ENCODE measurements around the gene TMEM163.

The TMEM163 gene

DNA sequence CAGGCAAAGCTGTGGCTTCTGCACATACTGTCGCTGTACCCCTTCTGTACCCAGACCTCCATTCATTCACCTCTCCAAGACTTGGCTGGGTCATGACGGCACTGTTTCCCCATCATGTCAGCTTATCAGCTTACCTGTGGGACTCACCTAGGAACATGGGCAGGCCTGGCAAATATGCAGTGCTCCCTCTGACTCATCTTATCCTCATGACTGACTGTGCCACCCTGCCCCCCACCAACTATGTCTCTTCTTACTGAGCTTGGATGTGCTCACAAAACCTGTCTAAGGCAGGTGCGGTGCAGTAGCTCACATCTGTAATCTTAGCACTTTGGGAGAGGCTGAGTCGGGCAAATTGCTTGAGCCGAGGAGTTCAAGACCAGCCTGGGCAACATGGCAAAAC is 312.5 kb downstream of the TMEM163 start:
- Mint-ChIP-seq H3K27me3 (ENCODE audit: low read depth) (no peaks in the 10 kb centered on the region), H3K36me3 (ENCODE audit: low read depth) (peaks cover 11% of the 10 kb centered on the region), H3K4me3 (no peak overlapping the region), H3K4me1 (ENCODE audit: low read depth) (peaks cover 12% of the 10 kb centered on the region), H3K9me3 (no peaks in the 10 kb centered on the region), H3K27ac (no peak overlapping the region)
